A673 (cell line): ENCODE measurements around the gene AMPH.
"Not testable (repeated sequence)": the region's sequence is repeated elsewhere in the genome, so short reads cannot be mapped to it uniquely, and the experiment has no call there.

ENCODE experiments used
- CTCF ChIP-seq: fragments of 300-800, 200-600 bp; sonication (generic); conservative IDR thresholded peaks from 2 replicates; pipeline ENCODE4 v1.5.1; 2017; ENCODE audit warnings: low read depth, mild to moderate bottlenecking, antibody characterized with exemption, low read length, moderate library complexity, mixed read lengths
- EZH2 ChIP-seq: fragments of 200-600 bp; sonication (generic); IDR thresholded peaks from 2 replicates; pipeline ENCODE4 v1.6.1; 2017; ENCODE audit warnings: borderline replicate concordance, low read depth, mild to moderate bottlenecking, mixed read lengths, antibody characterized with exemption, low read length; ENCODE audit not compliant: poor library complexity, severe bottlenecking

- not testable (repeated sequence) for TF ChIP-seq EZH2, CTCF
These were observed 280.4 kb downstream of the AMPH start for GRCh38 chr7:38350777-38351176.
